ENCODE measurements around the gene ZNF792. TPM values are rescaled to one million over a fixed set of nuclear protein-coding genes. Genes with fewer than 3 reads are reported as not detected.
"Not testable (repeated sequence)": the region's sequence is repeated elsewhere in the genome, so short reads cannot be mapped to it uniquely, and the experiment has no call there.

Gene ZNF792
- total RNA-seq, 2 donors from 2014 or later: 8.3 to 9.1 TPM

DNA sequence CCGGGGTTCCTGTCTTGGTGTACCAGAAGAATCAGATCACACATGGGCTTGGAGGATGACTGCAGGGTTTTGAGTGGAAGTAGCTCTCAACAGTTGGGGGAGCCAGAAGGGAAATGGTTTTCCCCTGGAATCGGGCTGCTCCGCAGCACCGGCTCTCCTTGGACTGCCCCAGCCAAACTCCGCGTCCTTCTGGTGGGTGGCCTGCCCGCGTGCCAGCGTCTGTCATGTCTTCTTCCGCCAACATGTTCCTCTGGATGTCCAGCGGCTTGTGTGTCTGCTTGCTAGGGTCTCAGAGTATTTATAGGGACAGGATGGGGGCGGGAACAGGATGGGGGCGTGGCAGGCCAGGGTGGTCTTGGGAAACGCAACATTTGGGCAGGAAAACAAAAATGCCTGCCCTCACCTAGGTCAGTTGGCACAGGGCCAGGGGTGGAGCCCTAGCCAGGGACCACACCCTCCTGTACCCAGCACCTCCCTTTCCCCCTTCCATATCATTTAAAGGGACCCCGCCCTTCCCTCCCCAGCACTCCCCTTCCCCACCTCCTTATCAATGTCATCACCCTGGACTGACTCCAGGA is 38.7 kb downstream of the ZNF792 start:
- no peak overlapping the region for H3K4me3 Mint-ChIP-seq

DNA sequence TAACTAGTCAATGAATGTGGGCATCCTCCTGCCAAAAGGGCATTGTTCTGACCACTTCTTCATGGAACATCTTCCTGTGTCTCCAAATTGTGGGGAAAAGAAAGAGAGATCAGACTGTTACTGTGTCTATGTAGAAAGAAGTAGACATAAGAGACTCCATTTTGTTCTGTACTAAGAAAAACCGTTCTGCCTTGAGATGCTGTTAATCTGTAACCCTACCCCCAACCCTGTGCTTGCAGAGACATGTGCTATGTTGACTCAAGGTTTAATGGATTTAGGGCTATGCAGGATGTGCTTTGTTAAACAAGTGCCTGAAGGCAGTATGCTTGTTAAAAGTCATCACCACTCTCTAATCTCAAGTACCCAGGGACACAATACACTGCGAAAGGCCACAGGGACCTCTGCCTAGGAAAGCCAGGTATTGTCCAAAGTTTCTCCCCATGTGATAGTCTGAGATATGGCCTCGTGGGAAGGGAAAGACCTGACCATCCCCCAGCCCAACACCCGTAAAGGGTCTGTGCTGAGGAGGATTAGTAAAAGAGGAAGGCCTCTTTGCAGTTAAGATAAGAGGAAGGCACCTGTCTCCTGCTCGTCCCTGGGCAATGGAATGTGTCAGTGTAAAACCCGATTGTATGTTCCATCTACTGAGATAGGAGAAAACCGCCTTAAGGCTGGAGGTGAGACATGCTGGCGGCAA is 43.8 kb downstream of the ZNF792 start:
- H3K27ac Mint-ChIP-seq; DNase-seq; H3K27me3 Mint-ChIP-seq (ENCODE audit: low read depth): not testable (repeated sequence)

More for the DNA sequence above, 38.7 kb downstream of the ZNF792 start:
- Mint-ChIP-seq H3K36me3 (ENCODE audit: insufficient read depth in 2 of 2) (peaks cover 3 to 9% of the 10 kb centered on the region in 2 donors), H3K27me3 (ENCODE audit: low read depth) (no peaks in the 10 kb centered on the region), H3K9me3 (no peaks in the 10 kb centered on the region), H3K27ac (no peak overlapping the region), H3K4me1 (ENCODE audit: low read depth) (peaks cover 19% of the 10 kb centered on the region)
- ATAC-seq (replicated peaks in 1 of 2) (no peak), DNase-seq (no peak)

DNA sequence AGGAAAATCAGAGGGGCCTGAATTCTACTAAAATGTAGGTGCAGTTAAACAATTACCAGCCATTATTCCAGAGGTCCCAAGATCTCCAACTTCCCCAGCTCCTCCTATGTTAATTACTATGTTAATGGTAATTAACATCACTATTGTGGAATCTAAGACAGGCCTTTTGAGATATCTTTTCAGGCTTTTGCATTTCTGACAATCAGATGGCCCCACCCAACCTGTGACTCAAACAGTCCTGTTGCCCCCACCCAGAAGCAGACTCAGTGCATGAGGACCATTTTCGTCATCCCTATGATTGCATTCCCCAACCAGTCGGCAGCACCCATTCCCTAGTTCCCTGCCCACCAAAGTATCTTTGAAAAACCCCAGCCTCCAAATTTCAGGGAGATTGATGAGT is 45.8 kb downstream of the ZNF792 start:
- Mint-ChIP-seq H3K9me3 (peaks cover 12 to 13% of the 10 kb centered on the region in 2 donors), H3K27me3 (ENCODE audit: low read depth) (no peaks in the 10 kb centered on the region), H3K4me1 (ENCODE audit: low read depth) (no peaks in the 10 kb centered on the region), H3K27ac (no peak overlapping the region), H3K36me3 (ENCODE audit: insufficient read depth in 2 of 2) (peaks cover 4 to 9% of the 10 kb centered on the region in 2 donors), H3K4me3 (no peak overlapping the region)
- no peak for DNase-seq
- no peak for ATAC-seq (replicated peaks in 1 of 2)

More for the DNA sequence above, 43.8 kb downstream of the ZNF792 start:
- H3K36me3 Mint-ChIP-seq (ENCODE audit: insufficient read depth in 2 of 2); ATAC-seq (replicated peaks in 1 of 2); H3K4me3 Mint-ChIP-seq; H3K4me1 Mint-ChIP-seq (ENCODE audit: low read depth): not testable (repeated sequence)
- peaks cover 10 to 13% of the 10 kb centered on the region in 2 donors for H3K9me3 Mint-ChIP-seq

DNA sequence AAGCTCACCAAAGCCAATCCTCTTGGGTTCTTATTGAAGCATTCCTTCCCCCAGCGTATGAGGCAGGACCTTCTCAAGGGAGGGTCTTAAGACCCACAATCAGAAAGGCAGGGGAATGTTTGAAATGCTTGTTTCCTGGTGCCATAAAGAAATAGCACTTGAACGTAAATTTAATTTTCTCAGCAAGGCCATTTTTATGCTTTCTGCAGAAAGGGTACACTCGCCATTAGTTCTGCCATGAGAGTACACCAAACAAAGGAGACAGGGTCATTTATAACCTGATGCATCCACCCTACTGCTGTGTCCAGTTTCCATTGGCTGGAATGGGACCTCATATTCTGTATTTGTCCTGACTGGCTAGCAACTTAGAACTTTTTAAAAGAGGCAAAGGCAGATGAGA is 46.9 kb downstream of the ZNF792 start:
- H3K27me3 Mint-ChIP-seq (ENCODE audit: low read depth); DNase-seq; H3K36me3 Mint-ChIP-seq (ENCODE audit: insufficient read depth in 2 of 2); H3K27ac Mint-ChIP-seq; H3K4me1 Mint-ChIP-seq (ENCODE audit: low read depth); ATAC-seq (replicated peaks in 1 of 2); H3K4me3 Mint-ChIP-seq: not testable (repeated sequence)
- peaks cover 12 to 13% of the 10 kb centered on the region in 2 donors for H3K9me3 Mint-ChIP-seq

DNA sequence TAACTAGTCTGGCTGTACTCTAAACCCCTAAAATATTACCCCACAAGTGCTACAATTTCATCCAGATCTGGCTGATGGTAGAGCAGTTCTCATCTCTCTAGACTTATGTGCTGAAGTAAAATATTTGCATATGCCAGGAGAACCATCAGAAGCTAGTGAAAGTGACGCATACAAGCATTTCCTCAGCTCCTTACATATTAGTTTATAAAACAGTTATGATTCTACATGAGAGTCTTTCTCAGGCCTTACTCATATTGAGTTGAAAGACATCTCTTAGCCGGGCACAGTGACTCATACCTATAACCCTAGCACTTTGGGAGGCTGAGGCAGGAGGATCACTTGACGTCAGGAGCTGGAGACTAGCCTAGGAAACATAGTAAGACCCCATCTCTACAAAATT is 53.3 kb downstream of the ZNF792 start:
- Mint-ChIP-seq H3K4me1 (ENCODE audit: low read depth) (peaks cover 8% of the 10 kb centered on the region), H3K27me3 (ENCODE audit: low read depth) (peaks cover 20% of the 10 kb centered on the region), H3K27ac (no peak overlapping the region), H3K9me3 (peaks cover 5 to 7% of the 10 kb centered on the region in 2 donors), H3K4me3 (no peak overlapping the region), H3K36me3 (ENCODE audit: insufficient read depth in 2 of 2) (peaks cover 4% of the 10 kb centered on the region in 2 donors)
- ATAC-seq (replicated peaks in 1 of 2) (no peak), DNase-seq (no peak)

Other genes starting within 250 kb of the ZNF792 start
- gene ZNF181, start 230.0 kb downstream of the ZNF792 start, total RNA-seq: 1 to 10 TPM; 5.7 to 7.7 TPM
- gene ZNF599, start 191.0 kb downstream of the ZNF792 start, total RNA-seq: 1 to 10 TPM; 5.2 to 5.3 TPM
- gene ZNF30, start 37.3 kb downstream of the ZNF792 start, total RNA-seq: 1 to 10 TPM; 4.6 to 8.5 TPM
- 100 to 1,000 TPM; 233 to 236 TPM for gene GRAMD1A, start 36.1 kb upstream of the ZNF792 start, total RNA-seq
- 1 to 10 TPM; 2.7 to 4.7 TPM for gene SCN1B, start 66.2 kb upstream of the ZNF792 start, total RNA-seq
- gene HPN, start 77.5 kb upstream of the ZNF792 start, total RNA-seq: under 1 TPM; 0.19 to 0.30 TPM
- gene FXYD3, start 151.6 kb upstream of the ZNF792 start, total RNA-seq: not detected
- gene LGI4, start 170.8 kb upstream of the ZNF792 start, total RNA-seq: under 1 TPM; 0.72 to 1.00 TPM
- gene FXYD1, start 174.6 kb upstream of the ZNF792 start, total RNA-seq: 1 to 10 TPM; 1.6 to 2.0 TPM
- gene FXYD7, start 179.0 kb upstream of the ZNF792 start, total RNA-seq: 1 to 10 TPM; 1.0 to 1.2 TPM
- gene FXYD5, start 190.5 kb upstream of the ZNF792 start, total RNA-seq: 100 to 1,000 TPM; 331 to 342 TPM